NCI-H345 treated with DMSO at 0.1 percent for 48 hours (cell line): ENCODE data around the gene NOB1.

Source experiments
- DNase-seq: peaks from one replicate; lab custom pipeline; 2025; ENCODE audit not compliant: unreplicated experiment; lab: John Stamatoyannopoulos, UW

The NOB1 gene

GRCh38 chr16:69721441-69721957 is 33.2 kb downstream of the NOB1 start:
- DNase-seq, result no peak

DNA sequence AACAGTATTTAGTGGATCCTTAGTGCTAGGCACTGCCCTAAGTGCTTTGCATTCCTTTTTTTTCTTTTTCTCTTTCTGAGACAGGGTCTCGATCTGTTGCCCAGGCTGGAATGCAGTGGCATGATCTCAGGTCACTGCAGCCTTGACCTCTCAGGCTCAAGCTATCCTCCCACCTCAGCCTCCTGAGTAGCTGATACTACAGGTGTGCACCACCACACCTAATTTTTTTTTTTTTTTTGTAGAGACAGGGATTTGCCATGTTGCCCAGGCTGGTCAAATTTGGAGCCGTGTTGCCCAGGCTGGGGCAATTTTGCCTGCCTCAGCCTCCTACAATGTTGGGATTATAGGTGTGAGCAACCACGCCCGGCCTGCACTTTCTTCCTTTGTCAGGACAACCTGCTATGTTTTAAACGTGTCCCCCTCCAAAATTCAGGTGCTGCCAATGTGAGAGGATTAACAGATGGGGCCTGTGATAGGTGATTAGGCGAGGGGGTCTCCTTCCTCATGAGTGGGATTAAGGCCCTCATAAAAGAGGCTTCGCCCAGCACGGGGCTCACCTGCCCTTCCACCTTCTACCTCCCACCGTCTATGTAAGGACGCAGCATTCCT is 33.8 kb downstream of the NOB1 start:
- DNase-seq, result no peak

DNA sequence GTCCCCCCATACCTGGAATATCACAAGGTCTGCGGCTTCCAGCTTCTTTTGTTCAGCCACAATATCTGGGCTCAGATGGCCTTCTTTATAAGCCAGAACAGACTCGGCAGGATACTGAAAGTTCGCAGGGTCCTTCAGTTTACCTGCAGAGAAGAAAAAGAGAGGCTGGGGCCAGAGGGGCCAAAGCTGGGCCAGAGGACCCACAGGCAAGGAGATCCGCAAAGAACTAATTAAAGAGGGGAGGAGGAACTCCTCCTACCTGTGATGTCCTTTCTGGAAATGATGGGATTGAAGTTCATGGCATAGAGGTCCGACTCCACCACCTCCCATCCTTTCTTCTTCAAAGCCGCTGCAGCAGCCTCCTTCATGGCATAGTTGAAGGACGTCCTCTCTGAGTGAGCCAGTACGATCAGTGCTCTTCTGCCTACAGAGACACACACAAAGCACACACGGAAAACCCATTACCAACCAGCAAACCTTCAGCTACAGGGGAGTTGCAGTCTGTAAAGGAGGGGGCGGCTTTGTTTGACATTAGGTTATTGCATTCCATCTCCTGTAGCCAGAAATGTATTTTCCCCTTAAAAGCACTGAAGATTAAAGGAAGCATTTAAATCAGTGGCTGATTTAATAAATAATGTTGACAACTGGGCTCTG is 36.5 kb downstream of the NOB1 start:
- DNase-seq, result no peak

DNA sequence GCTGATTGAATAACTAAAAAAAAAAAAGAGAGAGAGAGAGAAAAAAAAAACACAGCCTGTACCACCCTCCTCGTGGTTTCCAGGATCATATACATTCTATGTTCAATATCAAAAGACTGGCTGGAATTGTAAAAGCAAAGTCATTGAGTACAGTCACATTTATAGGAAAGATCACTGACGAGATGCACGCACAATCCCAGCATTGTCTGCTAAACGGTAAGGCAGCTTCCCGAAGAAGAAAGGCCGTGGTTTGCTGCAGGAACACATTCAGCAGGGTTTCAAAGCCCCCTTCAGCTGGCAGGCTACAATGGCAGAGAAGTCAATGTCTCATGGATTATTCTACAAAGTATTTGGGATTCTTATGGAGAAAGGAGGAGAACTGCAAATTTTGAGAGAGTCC is 37.7 kb downstream of the NOB1 start:
- DNase-seq, result no peak

DNA sequence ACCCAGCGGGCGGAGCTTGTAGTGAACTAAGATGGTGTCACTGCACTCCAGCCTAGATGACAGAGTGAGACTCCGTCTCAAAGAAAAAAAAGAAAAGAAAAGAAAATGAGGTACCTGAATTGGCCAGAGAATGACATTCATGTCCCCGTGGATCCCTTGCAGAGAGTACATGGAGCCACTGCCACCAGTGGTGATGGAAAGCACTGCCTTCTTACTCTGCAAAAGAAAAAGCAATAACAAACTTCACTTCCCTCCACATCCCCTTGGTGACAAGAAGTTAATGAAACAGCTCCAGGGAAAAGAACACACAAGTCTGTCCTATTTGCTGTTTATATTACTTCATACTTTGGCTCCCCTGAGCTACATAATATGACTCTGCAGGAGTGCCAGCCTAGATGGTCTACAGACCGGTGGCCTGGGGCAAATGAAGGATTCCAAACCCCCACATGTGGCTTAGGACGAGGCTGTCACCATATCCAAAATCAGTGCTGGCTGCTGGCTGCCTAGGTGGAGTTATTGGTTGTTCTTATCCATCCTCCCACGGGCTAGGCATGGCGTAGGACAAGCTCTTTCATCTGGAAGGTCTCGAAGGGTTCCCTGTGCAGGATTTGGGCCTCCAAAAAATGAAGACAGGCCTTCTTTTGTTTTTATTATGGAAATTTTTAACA is 41.7 kb downstream of the NOB1 start:
- DNase-seq, result no peak

DNA sequence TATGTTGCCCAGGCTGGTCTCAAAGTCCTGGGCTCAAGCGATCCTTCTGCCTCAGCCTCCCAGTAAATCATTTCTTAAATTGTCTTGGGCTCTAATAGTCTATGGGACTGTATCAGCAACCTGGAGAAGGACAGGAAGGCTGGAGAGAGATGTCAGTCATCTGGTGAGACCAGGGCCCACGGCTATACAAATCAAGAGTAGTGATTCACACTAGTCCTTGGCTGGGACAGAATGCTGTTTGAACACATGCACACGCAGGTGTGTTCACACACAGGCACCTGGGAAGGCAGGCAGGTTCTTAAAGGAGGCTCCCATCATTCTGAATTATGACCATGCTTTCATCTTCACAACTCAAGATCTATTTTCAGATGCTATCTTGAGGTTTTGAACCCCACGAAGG is 42.4 kb downstream of the NOB1 start:
- no peak for DNase-seq

GRCh38 chr16:69711115-69711740 is 43.5 kb downstream of the NOB1 start:
- no peak for DNase-seq

- peak; percentile 35 for DNase-seq
Measured at GRCh38 chr16:69709456-69710084, 45.2 kb downstream of the NOB1 start.

DNA sequence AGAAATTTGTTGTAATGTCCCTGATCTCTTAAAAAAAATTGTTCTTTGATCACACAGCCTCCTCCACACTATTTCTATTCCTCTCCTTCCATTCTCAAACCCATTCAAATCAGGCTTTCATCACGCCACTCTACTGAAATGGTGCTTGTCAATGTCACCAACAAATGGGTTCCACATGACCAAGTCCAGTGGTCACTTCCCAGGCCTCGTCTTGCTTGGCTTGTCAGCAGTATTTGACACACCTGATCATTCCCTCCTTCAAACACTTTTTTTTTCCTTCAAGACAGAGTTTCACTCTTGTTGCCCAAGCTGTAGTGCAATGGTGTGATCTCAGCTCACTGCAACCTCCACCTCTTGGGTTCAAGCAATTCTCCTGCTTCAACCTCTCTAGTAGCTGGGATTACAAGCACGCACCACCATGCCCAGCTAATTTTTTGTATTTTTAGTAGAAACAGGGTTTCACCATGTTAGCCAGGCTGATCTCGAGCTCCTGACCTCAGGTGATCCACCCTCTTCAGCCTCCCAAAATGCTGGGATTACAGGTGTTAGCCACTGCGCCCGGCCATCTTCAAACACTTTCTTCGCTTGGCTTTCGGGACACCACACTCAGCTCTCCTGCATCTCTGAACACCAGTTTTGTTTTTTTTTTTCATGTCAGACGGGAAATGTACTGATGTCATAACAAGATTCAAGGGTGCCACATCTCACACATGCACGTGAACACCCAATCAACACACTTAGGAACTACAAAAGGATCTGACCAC is 46.6 kb downstream of the NOB1 start:
- DNase-seq, result no peak

GRCh38 chr16:69706975-69707340 is 47.8 kb downstream of the NOB1 start:
- no peak for DNase-seq

DNA sequence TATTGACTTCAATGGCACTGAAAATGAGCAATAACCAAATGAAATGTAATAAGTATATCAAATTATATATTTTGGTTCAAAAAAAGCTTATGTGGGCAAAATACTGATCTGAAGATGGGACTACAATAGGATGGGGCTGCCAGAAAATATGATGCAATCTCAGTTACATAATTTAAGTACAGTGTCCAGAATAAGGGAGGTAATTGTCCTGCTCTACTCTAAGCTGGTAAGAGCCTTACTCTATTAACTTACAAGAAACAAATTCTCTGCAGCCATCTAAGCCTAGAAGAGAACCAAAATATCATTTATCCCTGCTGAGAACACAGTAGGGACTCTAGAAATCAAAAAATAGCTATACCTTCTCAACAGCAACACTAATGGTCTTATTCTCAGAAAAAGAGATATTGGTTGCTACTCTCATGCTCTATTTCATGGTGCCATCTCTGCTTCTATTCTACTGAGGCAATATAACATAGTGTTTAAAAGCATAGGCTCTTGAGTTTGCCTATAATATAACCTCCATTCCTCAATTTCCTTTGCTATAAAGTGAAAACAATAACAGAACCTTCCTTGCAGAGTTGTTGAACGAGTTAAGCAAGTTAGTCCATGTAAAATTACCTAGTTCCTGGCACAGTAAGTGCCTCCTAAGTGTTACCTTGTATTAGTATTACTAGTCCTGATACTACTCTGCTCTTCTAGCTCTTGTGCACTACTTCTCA is 48.3 kb downstream of the NOB1 start:
- no peak for DNase-seq

GRCh38 chr16:69703638-69704037 is 51.1 kb downstream of the NOB1 start:
- DNase-seq, result no peak

DNA sequence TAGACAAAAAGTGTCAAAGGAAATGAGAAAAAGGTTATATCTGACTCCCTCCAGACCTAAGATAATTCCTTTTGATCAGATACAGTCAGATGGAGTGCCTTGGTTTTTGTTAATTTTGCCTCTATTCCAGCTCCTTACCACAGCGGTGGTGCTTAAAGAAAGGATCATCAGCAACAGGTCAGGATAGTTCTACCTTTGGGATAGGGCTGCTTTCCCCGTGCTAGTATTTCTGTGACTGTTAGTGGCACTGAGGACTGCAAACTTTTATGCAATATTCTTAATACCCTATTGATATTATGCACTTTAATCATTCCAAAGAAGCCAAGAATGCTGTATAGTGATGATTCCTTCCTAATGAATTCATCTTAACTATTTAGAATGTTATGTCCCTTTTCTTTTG is 52.9 kb downstream of the NOB1 start:
- no peak for DNase-seq

DNA sequence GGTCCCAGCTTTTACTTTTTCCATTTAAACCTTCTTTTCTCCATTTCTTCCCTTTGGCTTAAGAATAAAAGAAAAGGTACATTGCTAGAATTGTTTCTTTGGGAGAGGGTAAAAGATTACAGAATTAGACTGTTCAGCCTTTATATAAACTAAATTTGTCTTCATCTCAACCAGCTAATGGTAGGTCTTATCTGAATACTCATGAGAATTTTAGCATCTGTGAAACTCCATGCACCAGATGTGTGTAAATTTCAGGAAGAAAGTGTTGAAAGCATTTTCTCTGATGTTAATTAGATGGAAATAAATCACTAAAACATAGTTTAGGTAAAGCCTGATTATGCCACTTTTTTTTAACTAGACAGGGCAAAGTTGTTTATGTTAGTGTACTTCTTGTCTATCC is 53.3 kb downstream of the NOB1 start:
- no peak for DNase-seq

- no peak for DNase-seq
Measured at GRCh38 chr16:69699915-69700314, 54.8 kb downstream of the NOB1 start.

DNA sequence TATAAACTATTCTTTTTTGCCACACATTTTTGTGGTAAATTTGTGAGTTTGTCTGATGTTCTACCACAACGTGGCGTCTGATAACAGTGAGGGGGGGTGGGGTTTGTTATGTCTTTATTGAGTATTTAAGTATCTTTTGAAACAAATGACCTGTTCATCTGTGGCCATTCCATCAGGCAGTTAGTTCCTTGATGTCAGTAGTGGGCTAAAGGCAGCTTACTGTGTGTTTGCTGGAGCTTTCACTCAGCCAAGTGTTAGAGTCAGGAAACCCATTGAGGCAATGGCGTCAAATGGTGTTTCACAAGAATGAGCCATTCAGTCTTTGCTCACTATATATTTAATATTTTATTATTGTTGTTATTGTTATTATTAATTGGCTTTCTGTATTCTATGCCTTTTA is 56.3 kb downstream of the NOB1 start:
- no peak for DNase-seq

DNA sequence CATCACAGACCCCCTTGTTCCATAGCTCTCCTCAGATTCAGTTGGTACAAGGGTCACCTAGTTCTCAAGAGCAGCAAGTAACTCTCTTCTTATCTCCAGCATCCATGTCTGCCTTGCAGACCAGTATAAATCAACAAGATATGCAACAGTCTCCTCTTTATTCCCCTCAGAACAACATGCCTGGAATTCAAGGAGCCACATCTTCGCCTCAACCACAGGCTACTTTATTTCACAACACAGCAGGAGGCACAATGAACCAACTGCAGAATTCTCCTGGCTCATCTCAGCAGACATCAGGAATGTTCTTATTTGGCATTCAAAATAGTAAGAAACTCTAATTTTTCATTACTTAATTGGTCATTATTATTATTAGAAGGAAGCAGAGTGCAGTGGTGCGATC is 60.8 kb downstream of the NOB1 start:
- DNase-seq, result no peak

- no peak for DNase-seq
Measured at GRCh38 chr16:69691980-69692911, 62.5 kb downstream of the NOB1 start.
